ENCODE measurements around the gene SYS1.

DNA sequence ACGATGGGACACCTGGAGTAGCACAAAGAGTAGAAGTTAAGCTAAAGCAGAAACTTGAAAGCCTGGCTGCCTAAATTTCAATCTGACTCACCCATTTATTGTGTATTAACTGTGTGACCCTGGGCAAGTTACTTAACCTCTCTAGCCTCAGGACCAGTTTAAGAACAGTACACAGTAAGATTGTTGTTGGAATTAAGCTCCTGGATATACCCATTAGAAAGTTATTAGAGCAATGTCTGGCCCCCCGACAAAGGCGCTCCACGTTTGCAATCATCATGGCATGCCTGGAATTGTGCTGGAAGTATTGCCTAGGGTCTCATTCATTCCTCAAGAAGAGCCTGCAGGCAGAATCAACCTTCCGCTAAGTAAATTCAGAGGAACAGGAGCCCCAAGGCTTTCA is 16.1 kb upstream of the SYS1 start:
- no peak for TF ChIP-seq EZH2 (IDR thresholded peaks at IDR 0.05; ENCODE audit: borderline replicate concordance, insufficient read depth, low read depth, low read length, poor library complexity, severe bottlenecking)
- TF ChIP-seq, protein P1, sequence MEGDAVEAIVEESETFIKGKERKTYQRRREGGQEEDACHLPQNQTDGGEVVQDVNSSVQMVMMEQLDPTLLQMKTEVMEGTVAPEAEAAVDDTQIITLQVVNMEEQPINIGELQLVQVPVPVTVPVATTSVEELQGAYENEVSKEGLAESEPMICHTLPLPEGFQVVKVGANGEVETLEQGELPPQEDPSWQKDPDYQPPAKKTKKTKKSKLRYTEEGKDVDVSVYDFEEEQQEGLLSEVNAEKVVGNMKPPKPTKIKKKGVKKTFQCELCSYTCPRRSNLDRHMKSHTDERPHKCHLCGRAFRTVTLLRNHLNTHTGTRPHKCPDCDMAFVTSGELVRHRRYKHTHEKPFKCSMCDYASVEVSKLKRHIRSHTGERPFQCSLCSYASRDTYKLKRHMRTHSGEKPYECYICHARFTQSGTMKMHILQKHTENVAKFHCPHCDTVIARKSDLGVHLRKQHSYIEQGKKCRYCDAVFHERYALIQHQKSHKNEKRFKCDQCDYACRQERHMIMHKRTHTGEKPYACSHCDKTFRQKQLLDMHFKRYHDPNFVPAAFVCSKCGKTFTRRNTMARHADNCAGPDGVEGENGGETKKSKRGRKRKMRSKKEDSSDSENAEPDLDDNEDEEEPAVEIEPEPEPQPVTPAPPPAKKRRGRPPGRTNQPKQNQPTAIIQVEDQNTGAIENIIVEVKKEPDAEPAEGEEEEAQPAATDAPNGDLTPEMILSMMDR (IDR thresholded peaks at IDR 0.05), result no peak

Measured in B cell (primary cell).